NCI-H2196 treated with DMSO at 0.1 percent for 48 hours (cell line): ENCODE results near the gene YY1AP1.
"Not testable (repeated sequence)": the region's sequence is repeated elsewhere in the genome, so short reads cannot be mapped to it uniquely, and the experiment has no call there.

ENCODE experiments used
- DNase-seq: peaks from one replicate; lab custom pipeline; 2025; ENCODE audit not compliant: unreplicated experiment; lab: John Stamatoyannopoulos, UW

The YY1AP1 gene

GRCh38 chr1:155688324-155689080 is at the start of gene YY1AP1:
YY1AP1 (minus strand) TSS chr1:155688774; CDS start chr1:155680436, 8,338 bp downstream.
- peak; percentile 81 for DNase-seq

- no peak for DNase-seq
Measured at GRCh38 chr1:155729031-155729898, 40.7 kb upstream of the YY1AP1 start.

GRCh38 chr1:155725142-155725541 is 36.6 kb upstream of the YY1AP1 start:
- DNase-seq, result no peak

- DNase-seq, result no peak
Measured at GRCh38 chr1:155719703-155720102, 31.1 kb upstream of the YY1AP1 start.

- not testable (repeated sequence) for DNase-seq
Measured at GRCh38 chr1:155718524-155719115, 30.0 kb upstream of the YY1AP1 start.

GRCh38 chr1:155717041-155717440 is 28.5 kb upstream of the YY1AP1 start:
- no peak for DNase-seq

GRCh38 chr1:155715777-155716176 is 27.2 kb upstream of the YY1AP1 start:
- DNase-seq, result no peak

GRCh38 chr1:155715056-155715455 is 26.5 kb upstream of the YY1AP1 start:
- DNase-seq, result not testable (repeated sequence)

GRCh38 chr1:155713075-155713474 is 24.5 kb upstream of the YY1AP1 start:
- DNase-seq, result no peak

GRCh38 chr1:155712636-155713035 is 24.1 kb upstream of the YY1AP1 start:
- not testable (repeated sequence) for DNase-seq

- DNase-seq, result not testable (repeated sequence)
Measured at GRCh38 chr1:155711457-155711856, 22.9 kb upstream of the YY1AP1 start.

- no peak for DNase-seq
Measured at GRCh38 chr1:155709391-155709790, 20.8 kb upstream of the YY1AP1 start.

- no peak for DNase-seq
Measured at GRCh38 chr1:155706139-155706538, 17.6 kb upstream of the YY1AP1 start.

- not testable (repeated sequence) for DNase-seq
Measured at GRCh38 chr1:155704414-155704813, 15.8 kb upstream of the YY1AP1 start.

GRCh38 chr1:155703216-155703615 is 14.6 kb upstream of the YY1AP1 start:
- no peak for DNase-seq

GRCh38 chr1:155701675-155702074 is 13.1 kb upstream of the YY1AP1 start:
- not testable (repeated sequence) for DNase-seq

GRCh38 chr1:155699062-155699461 is 10.5 kb upstream of the YY1AP1 start:
- not testable (repeated sequence) for DNase-seq

GRCh38 chr1:155698382-155699038 is 9.9 kb upstream of the YY1AP1 start:
- DNase-seq, result no peak

GRCh38 chr1:155697616-155698015 is 9.0 kb upstream of the YY1AP1 start:
- DNase-seq, result not testable (repeated sequence)

- DNase-seq, result no peak
Measured at GRCh38 chr1:155697046-155697445, 8.5 kb upstream of the YY1AP1 start.

GRCh38 chr1:155696524-155696923 is 8.0 kb upstream of the YY1AP1 start:
- no peak for DNase-seq
